SKM-1 treated with dmso at 0.1 percent for 144 hours (cell line): Measurements from ENCODE around the gene SGO1.

Experiments
- DNase-seq: peaks from one replicate; lab custom pipeline; 2025; ENCODE audit not compliant: unreplicated experiment; lab: John Stamatoyannopoulos, UW

Gene SGO1

DNA sequence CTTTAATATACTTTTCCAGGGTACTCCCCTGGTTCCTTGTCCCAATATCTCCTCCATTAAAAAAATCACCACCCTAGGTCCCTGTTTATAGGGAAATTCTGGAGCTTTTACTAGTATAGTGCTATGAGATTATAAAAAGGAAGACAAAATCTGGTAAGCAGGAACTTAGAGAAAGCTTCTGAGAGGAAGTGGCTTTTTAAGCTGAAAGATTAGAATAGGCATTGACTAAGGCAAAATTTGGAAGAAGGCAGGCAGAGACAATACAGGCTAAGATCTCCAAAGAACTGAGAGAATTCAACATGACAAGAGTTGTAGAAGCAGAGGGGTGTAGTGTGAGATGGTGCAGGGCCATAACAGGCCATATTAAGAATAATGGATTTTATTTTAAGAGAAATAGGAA, 25.8 kb downstream of the SGO1 start:
- DNase-seq, result no peak

GRCh38 chr3:20154928-20155327, 31.1 kb downstream of the SGO1 start:
- no peak for DNase-seq

DNA sequence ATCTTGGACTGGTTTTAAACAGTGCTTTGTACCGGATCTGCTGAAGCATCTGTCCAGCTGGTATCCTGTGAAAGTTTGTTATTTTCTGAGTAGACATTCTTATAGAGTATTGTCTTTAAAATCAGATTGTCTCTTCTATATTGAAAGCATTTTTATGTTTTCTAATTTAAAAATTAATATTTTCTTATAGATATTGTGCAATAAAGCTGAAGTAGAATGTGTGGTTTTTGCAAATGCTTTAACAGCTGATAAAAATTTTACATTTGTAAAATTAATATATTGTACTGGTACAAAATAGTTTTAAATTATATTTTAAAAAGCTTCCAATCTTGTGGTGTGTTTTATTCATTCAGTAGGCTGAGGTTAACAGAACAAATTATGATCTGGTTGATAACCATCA, 31.9 kb downstream of the SGO1 start:
- DNase-seq, result no peak

GRCh38 chr3:20148466-20148865, 37.5 kb downstream of the SGO1 start:
- no peak for DNase-seq

DNA sequence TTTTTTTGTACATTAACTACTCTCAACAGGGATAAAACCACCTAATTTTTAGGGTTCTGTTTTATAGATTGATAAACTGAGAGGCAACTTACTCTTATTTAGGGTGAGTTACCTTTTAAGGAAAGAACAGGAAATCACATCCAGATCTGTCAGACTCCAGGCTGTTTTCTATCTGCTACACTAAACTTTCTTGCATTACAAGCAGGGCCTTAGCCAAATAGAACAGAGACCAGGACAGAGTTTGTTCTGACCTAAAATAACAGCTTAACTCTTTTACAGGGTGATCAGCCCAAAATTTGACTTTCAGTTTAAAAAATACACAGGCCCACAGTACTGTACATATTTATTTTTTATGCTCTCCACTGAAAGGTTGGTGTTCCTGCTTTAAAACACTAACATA, 38.6 kb downstream of the SGO1 start:
- no peak for DNase-seq

DNA sequence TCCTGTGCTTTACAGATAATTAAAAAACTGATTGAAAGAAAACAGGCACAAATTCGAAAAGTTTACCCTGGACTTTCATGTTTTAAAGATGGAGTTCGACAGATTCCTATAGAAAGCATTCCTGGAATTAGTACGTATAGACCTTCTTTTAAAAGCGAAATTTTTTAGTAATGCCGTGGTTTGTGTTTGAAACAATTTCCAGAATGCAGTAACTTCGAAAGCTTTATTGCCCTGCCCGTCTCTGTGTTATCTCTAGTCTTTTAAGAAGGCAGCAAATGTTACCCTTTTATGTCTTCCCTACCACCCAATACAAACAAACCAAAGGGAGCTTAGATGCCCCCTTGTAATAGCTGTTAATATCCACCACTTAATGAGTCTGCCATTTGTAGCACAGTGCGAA, 39.7 kb downstream of the SGO1 start:
- no peak for DNase-seq

DNA sequence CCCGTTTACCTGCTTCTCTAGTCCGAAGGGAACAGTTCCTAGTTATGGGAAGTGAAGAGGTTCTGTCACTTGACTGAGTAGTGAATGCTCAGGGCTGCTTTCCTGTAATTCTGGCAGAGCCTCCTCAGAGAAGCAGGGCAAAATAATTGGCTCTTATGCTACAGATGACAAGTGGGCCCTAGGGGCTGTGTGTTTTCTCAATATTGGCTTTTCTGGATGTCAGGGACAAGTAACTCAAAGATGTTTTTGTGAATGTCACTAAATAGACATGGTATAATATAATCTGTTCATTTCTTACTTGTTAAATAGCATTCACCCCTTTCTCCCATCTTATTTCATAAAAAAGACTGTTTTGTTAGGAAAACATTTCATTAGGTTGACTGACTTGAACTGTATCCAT, 40.1 kb downstream of the SGO1 start:
- DNase-seq, result no peak

GRCh38 chr3:20143519-20143918, 42.5 kb downstream of the SGO1 start:
- DNase-seq, result no peak

DNA sequence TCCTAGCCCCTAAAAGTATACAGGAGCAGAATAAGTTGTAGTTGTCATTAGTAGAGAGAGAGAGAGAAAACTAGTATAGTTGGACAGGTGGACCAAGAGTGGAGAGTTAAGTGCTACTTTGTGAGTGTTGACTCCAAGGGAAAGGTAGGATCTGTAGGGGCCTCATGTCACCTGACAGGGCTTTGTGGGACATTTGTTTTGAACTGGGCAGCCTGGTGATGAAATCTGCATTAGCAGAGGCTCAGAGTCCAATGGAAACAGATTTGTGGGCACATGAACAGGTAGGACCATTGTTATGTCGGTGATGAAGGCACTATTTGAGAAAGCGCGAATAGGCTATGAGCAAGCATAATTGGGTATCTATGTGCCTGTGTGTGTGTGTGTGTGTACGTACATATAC, 43.5 kb downstream of the SGO1 start:
- DNase-seq, result no peak

DNA sequence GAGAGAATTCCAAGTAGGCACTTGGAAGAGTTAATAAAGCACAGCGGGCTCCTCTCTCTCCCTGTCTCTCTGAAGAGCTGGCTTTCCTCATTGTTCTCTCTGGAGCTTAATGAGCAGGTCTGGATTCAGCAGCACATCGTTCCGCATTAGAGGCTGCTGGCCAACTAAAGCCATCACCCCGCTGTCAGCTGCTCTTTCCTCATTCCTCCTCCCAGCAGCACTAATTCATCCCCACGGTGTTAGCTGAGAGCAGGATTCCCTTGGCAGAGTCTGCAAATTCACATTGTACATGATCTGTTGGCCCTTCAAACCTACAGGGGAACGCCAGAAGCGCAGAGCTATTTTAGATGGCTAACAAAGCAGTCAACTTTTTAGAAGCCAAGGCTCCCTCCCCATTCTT, 44.2 kb downstream of the SGO1 start:
- DNase-seq, result no peak

GRCh38 chr3:20141316-20141715, 44.7 kb downstream of the SGO1 start:
- DNase-seq, result no peak

GRCh38 chr3:20140881-20141280, 45.1 kb downstream of the SGO1 start:
- DNase-seq, result no peak

- no peak for DNase-seq
Measured at GRCh38 chr3:20137647-20138046, 48.4 kb downstream of the SGO1 start.

GRCh38 chr3:20136231-20136630, 49.8 kb downstream of the SGO1 start:
- no peak for DNase-seq

DNA sequence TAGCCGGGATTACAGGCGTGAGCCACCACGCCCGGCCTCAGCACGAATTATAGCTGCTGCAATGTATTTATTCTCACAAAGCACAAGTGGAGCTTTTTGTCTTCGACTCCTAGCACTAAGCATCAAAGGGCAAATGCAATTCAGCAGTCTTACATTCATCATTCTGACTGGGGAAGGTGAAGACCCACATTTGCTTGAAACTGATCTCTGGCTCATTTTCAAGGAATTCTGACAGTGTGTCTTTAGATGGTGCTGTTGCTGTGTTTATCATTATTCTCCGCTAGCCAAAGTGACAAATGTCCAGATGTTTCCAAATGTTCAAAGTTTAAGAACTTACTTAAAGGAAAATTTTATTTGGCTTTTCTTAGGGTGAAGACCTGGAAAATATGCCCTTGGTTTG, 55.9 kb downstream of the SGO1 start:
- DNase-seq, result no peak

GRCh38 chr3:20128358-20128757, 57.6 kb downstream of the SGO1 start:
- DNase-seq, result no peak

DNA sequence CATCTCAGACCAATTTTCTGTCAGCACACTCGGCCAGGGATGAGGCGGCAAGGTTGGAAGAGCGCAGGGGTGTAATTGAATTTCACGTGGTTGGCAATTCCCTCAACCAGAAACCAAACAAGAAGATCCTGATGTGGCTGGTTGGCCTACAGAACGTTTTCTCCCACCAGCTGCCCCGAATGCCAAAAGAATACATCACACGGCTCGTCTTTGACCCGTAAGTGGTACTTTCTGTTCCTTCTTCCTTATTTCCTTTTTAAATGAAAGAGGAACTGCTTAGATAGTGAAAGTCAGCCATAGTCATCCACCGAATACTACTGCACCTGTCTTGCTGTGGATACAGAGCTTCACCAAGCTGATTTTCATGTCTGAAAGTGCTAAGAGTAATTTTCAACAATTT, 60.1 kb downstream of the SGO1 start:
- DNase-seq, result peak; percentile 89

DNA sequence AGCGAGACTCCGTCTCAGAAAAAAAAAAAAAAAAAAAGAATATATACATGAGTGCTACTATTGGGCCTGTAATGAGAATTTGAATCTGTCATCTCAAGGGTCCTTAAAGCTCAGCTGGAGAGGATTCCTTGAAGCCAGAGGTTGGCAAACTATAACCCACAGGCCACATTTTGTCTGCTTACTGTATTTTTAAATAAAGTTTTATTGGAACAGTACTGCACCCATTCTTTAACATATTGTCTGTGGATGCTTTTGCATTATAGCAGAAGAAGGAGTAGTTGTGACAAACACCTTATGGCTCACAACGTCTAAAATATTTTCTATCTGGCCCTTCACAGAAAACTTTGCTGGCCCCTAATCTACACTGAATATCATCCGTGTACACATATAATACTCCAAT, 60.7 kb downstream of the SGO1 start:
- no peak for DNase-seq

- no peak for DNase-seq
Measured at GRCh38 chr3:20123131-20123652, 62.8 kb downstream of the SGO1 start.

- no peak for DNase-seq
Measured at GRCh38 chr3:20121088-20121487, 64.9 kb downstream of the SGO1 start.
